Suppressor macrophage (primary cell): Measurements from ENCODE around the gene MORN4.
A peak's percentile ranks its signal among the peaks of the same experiment; 100 is the strongest.
"Not testable (repeated sequence)": the region's sequence is repeated elsewhere in the genome, so short reads cannot be mapped to it uniquely, and the experiment has no call there.

Source experiments
- DNase-seq, 4 experiments: peaks; one replicate each; pipeline ENCODE4 v3.0.0-alpha.2; 2020 to 2022

The MORN4 gene

GRCh38 chr10:97640868-97641811 lies 7.8 kb upstream of the MORN4 start:
- peak; percentile 68 to 77 (median 74) for DNase-seq

GRCh38 chr10:97640174-97640867 lies 7.0 kb upstream of the MORN4 start, which contains the start of gene PI4K2A:
Gene PI4K2A, plus strand, starts transcription at chr10:97640671. Its CDS starts 72 bp downstream, at chr10:97640743.
- peak; percentile 100 for DNase-seq

- not testable (repeated sequence) for DNase-seq
Measured at GRCh38 chr10:97639090-97639489, 5.8 kb upstream of the MORN4 start.

- DNase-seq, result no peak
Measured at GRCh38 chr10:97635577-97635976, 2.3 kb upstream of the MORN4 start.

- DNase-seq, result peak in 3 of 4 experiments; percentile 14 to 40 (median 30)
Measured at GRCh38 chr10:97633921-97634320, 621 bp upstream of the MORN4 start.

GRCh38 chr10:97631098-97631497 lies 2.2 kb downstream of the MORN4 start:
- no peak for DNase-seq

GRCh38 chr10:97629289-97629688 lies 4.0 kb downstream of the MORN4 start:
- no peak for DNase-seq

GRCh38 chr10:97628228-97628627 lies 5.1 kb downstream of the MORN4 start:
- no peak for DNase-seq

GRCh38 chr10:97627731-97628130 lies 5.6 kb downstream of the MORN4 start:
- DNase-seq, result no peak

GRCh38 chr10:97623277-97623676 lies 10.0 kb downstream of the MORN4 start:
- no peak for DNase-seq

- DNase-seq, result no peak
Measured at GRCh38 chr10:97618733-97619132, 14.6 kb downstream of the MORN4 start.

- DNase-seq, result no peak
Measured at GRCh38 chr10:97618285-97618684, 15.0 kb downstream of the MORN4 start.

- peak in 3 of 4 experiments; percentile 4 to 43 (median 41) for DNase-seq
Measured at GRCh38 chr10:97612386-97612785, 20.9 kb downstream of the MORN4 start.

- DNase-seq, result no peak
Measured at GRCh38 chr10:97611473-97611872, 21.8 kb downstream of the MORN4 start.

GRCh38 chr10:97608991-97609561 lies 24.2 kb downstream of the MORN4 start:
- DNase-seq, result no peak

GRCh38 chr10:97607095-97607636 lies 26.1 kb downstream of the MORN4 start:
- DNase-seq, result no peak

- no peak for DNase-seq
Measured at GRCh38 chr10:97601268-97602215, 31.8 kb downstream of the MORN4 start.

GRCh38 chr10:97600616-97601015 lies 32.7 kb downstream of the MORN4 start:
- no peak for DNase-seq

GRCh38 chr10:97599272-97599619 lies 34.1 kb downstream of the MORN4 start:
- DNase-seq, result no peak

GRCh38 chr10:97598407-97599271 lies 34.7 kb downstream of the MORN4 start:
- no peak for DNase-seq

GRCh38 chr10:97597778-97598177 lies 35.5 kb downstream of the MORN4 start:
- DNase-seq, result no peak
